KMS-11 (cell line): ENCODE measurements around the gene SSC5D.

ENCODE experiments used
- H2AFZ ChIP-seq: fragments of 200-600 bp; sonication (generic); 2 replicates; pipeline ENCODE4 v1.6.1; 2016; ENCODE audit warnings: antibody characterized with exemption, mixed run types, low read depth
- H3K27ac ChIP-seq: fragments of 200-600 bp; sonication (generic); 2 replicates; pipeline ENCODE4 v1.6.1; 2016; ENCODE audit warnings: mild to moderate bottlenecking, mixed run types
- H3K27me3 ChIP-seq: fragments of 200-600 bp; sonication (generic); 2 replicates; pipeline ENCODE4 v1.6.1; 2017; ENCODE audit warnings: mild to moderate bottlenecking, low read depth, mixed run types, moderate library complexity; ENCODE audit not compliant: insufficient read depth
- H3K36me3 ChIP-seq: fragments of 200-600 bp; sonication (generic); 2 replicates; pipeline ENCODE4 v1.6.1; 2017; ENCODE audit warnings: mild to moderate bottlenecking, mixed run types; ENCODE audit not compliant: insufficient read depth
- H3K4me1 ChIP-seq: fragments of 200-600 bp; sonication (generic); 2 replicates; pipeline ENCODE4 v1.6.1; 2016; ENCODE audit warnings: mild to moderate bottlenecking, low read depth, mixed run types; ENCODE audit not compliant: poor library complexity, severe bottlenecking
- H3K4me2 ChIP-seq: fragments of 200-600 bp; sonication (generic); 2 replicates; pipeline ENCODE4 v1.7.0; 2016; ENCODE audit warnings: mild to moderate bottlenecking, mixed run types
- H3K4me3 ChIP-seq: fragments of 200-600 bp; sonication (generic); IDR thresholded peaks from 2 replicates; pipeline ENCODE4 v1.6.1; 2017; ENCODE audit warnings: low read depth, low read length, mixed read lengths; ENCODE audit not compliant: insufficient read depth
- H3K79me2 ChIP-seq: fragments of 200-600 bp; sonication (generic); 2 replicates; pipeline ENCODE4 v1.6.1; 2016; ENCODE audit warnings: low read depth, mixed run types; ENCODE audit not compliant: insufficient read depth
- H3K9ac ChIP-seq: fragments of 200-600 bp; sonication (generic); 2 replicates; pipeline ENCODE4 v1.6.1; 2016; ENCODE audit warnings: mild to moderate bottlenecking, mixed run types
- H4K20me1 ChIP-seq: fragments of 200-600 bp; sonication (generic); 2 replicates; pipeline ENCODE4 v1.6.1; 2016; ENCODE audit warnings: mild to moderate bottlenecking, mixed run types; ENCODE audit not compliant: insufficient read depth
- TF ChIP-seq, protein P1 (sequence below): fragments of 200-600 bp; sonication (generic); conservative IDR thresholded peaks from 2 replicates; pipeline ENCODE4 v1.6.1; 2017; ENCODE audit warnings: low read depth, mild to moderate bottlenecking, antibody characterized with exemption, low read length, moderate library complexity, mixed read lengths

The SSC5D gene

GRCh38 chr19:55559684-55560083, 71.4 kb downstream of the SSC5D start:
- no peaks in the 10 kb centered on the region for H4K20me1 ChIP-seq
- H3K4me2 ChIP-seq = no peak overlapping the region
- H3K79me2 ChIP-seq = no peaks in the 10 kb centered on the region
- TF ChIP-seq, protein P1, sequence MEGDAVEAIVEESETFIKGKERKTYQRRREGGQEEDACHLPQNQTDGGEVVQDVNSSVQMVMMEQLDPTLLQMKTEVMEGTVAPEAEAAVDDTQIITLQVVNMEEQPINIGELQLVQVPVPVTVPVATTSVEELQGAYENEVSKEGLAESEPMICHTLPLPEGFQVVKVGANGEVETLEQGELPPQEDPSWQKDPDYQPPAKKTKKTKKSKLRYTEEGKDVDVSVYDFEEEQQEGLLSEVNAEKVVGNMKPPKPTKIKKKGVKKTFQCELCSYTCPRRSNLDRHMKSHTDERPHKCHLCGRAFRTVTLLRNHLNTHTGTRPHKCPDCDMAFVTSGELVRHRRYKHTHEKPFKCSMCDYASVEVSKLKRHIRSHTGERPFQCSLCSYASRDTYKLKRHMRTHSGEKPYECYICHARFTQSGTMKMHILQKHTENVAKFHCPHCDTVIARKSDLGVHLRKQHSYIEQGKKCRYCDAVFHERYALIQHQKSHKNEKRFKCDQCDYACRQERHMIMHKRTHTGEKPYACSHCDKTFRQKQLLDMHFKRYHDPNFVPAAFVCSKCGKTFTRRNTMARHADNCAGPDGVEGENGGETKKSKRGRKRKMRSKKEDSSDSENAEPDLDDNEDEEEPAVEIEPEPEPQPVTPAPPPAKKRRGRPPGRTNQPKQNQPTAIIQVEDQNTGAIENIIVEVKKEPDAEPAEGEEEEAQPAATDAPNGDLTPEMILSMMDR = no peak
- no peaks in the 10 kb centered on the region for H3K4me1 ChIP-seq
- no peak overlapping the region for H3K9ac ChIP-seq
- H2AFZ ChIP-seq = no peak overlapping the region
- no peaks in the 10 kb centered on the region for H3K36me3 ChIP-seq
- H3K4me3 ChIP-seq = no peak overlapping the region
- H3K27me3 ChIP-seq = peaks cover 74% of the 10 kb centered on the region
- H3K27ac ChIP-seq = no peak overlapping the region

DNA sequence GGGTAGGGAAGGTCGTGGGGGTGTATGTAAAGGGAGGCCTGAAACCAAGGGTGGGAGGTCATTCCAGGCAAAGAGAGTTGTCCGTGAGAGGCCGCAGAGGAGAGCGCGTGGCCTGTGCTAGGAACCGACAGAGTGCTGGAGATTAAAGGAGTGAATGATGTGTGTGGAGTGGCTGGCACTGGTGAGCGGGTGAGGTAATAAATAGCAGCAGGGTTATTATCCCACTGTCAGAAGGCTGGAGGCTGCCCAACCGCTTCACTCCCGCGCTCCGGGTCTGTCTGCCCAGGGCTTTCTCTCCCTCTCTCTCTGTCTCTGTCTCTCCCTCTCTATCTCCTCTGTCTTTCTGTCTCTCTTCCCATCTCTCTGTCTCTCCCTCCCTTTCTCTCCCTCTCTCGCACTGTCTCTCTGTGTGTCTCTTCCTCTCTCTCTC, 75.0 kb downstream of the SSC5D start:
- no peak overlapping the region for H2AFZ ChIP-seq
- no peak overlapping the region for H3K27ac ChIP-seq
- TF ChIP-seq, protein P1 = no peak
- no peak overlapping the region for H3K4me2 ChIP-seq
- H3K4me3 ChIP-seq = no peak overlapping the region
- no peak overlapping the region for H3K9ac ChIP-seq
- peaks cover 69% of the 10 kb centered on the region for H3K27me3 ChIP-seq
- H3K4me1 ChIP-seq = no peaks in the 10 kb centered on the region
- H3K79me2 ChIP-seq = no peaks in the 10 kb centered on the region
- no peaks in the 10 kb centered on the region for H4K20me1 ChIP-seq
- no peaks in the 10 kb centered on the region for H3K36me3 ChIP-seq

- H3K4me2 ChIP-seq = no peak overlapping the region
- H3K27me3 ChIP-seq = peaks cover 47% of the 10 kb centered on the region
- TF ChIP-seq, protein P1 = no peak
- no peak overlapping the region for H3K4me3 ChIP-seq
- no peaks in the 10 kb centered on the region for H4K20me1 ChIP-seq
- no peaks in the 10 kb centered on the region for H3K79me2 ChIP-seq
- H3K27ac ChIP-seq = no peak overlapping the region
- no peak overlapping the region for H3K9ac ChIP-seq
- no peaks in the 10 kb centered on the region for H3K36me3 ChIP-seq
- no peak overlapping the region for H2AFZ ChIP-seq
- no peaks in the 10 kb centered on the region for H3K4me1 ChIP-seq
These were observed 78.6 kb downstream of the SSC5D start for GRCh38 chr19:55566823-55567222.

DNA sequence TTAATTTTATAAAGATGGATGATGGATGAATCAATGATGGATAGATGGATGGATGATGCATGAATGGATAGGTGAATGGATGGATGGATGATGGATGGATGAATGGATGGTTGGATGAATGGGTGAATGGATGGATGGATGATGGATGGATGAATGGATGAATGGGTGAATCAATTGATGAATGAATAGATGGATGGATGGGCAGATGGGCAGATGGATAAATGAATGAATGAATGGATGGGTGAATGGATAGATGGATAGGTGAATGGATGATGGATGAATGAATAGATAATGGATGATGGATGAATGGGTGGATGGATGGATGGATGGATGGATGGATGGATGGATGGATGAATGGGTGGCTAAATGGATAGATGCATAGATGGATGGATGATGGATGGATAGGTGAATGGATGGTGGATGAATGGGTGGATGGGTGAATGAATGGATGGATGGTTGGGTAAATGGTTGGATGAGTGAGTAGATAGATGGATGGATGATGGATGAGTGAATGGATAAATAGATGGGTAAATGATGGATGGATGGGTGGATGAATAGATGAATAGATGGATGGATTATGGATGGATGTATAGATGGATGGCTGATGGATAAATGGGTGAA, 79.6 kb downstream of the SSC5D start:
- no peak overlapping the region for H3K4me3 ChIP-seq
- TF ChIP-seq, protein P1 = no peak
- H3K9ac ChIP-seq = no peak overlapping the region
- no peak overlapping the region for H3K4me2 ChIP-seq
- H3K27ac ChIP-seq = no peak overlapping the region
- no peak overlapping the region for H2AFZ ChIP-seq
- no peaks in the 10 kb centered on the region for H4K20me1 ChIP-seq
- no peaks in the 10 kb centered on the region for H3K79me2 ChIP-seq
- no peaks in the 10 kb centered on the region for H3K36me3 ChIP-seq
- H3K4me1 ChIP-seq = no peaks in the 10 kb centered on the region
- peaks cover 38% of the 10 kb centered on the region for H3K27me3 ChIP-seq
